ENCODE results near the gene DYNC2I2. TPM values are rescaled to one million over a fixed set of nuclear protein-coding genes. Genes with fewer than 3 reads are reported as not detected.

Gene DYNC2I2
- total RNA-seq, 1 donor = 52.1 TPM

- peak; percentile 98 for DNase-seq (ENCODE audit: insufficient read length, low spot score, missing footprints)
- H3K4me1 ChIP-seq (ENCODE audit: insufficient read depth, low read length) = peaks cover 12% of the 10 kb centered on the region
- H3K4me2 ChIP-seq (ENCODE audit: insufficient read depth, low read length) = peak overlapping the region; percentile 98
- H3K36me3 ChIP-seq (ENCODE audit: insufficient read depth, low read length) = no peaks in the 10 kb centered on the region
- no peaks in the 10 kb centered on the region for H3K27me3 ChIP-seq (ENCODE audit: insufficient read depth, low read length)
- H3K9me3 ChIP-seq (ENCODE audit: low read depth, low read length) = no peaks in the 10 kb centered on the region
- no peak for TF ChIP-seq CTCF (IDR thresholded peaks at IDR 0.05; ENCODE audit: extremely low read depth, low read depth, low read length)
- peak overlapping the region; percentile 89 for H2AFZ ChIP-seq (ENCODE audit: low read length)
- peak overlapping the region; percentile 84 for H3K27ac ChIP-seq (ENCODE audit: low read depth, low read length)
- peak overlapping the region; percentile 85 for H3K4me3 ChIP-seq (ENCODE audit: insufficient read depth, low read length)
- H3K79me2 ChIP-seq (ENCODE audit: insufficient read depth, low read length) = peaks cover 18% of the 10 kb centered on the region
- H4K20me1 ChIP-seq (ENCODE audit: insufficient read depth, low read length) = no peaks in the 10 kb centered on the region
Measured at GRCh38 chr9:128684325-128685199, 27.9 kb upstream of the DYNC2I2 start.

- Histone ChIP-seq H3K4me1 (ENCODE audit: insufficient read depth, low read length) (peaks cover 12% of the 10 kb centered on the region), H2AFZ (ENCODE audit: low read length) (peak overlapping the region; percentile 89), H3K4me2 (ENCODE audit: insufficient read depth, low read length) (peak overlapping the region; percentile 98), H3K79me2 (ENCODE audit: insufficient read depth, low read length) (peaks cover 18% of the 10 kb centered on the region), H3K36me3 (ENCODE audit: insufficient read depth, low read length) (no peaks in the 10 kb centered on the region), H3K27me3 (ENCODE audit: insufficient read depth, low read length) (no peaks in the 10 kb centered on the region), H4K20me1 (ENCODE audit: insufficient read depth, low read length) (no peaks in the 10 kb centered on the region), H3K27ac (ENCODE audit: low read depth, low read length) (peak overlapping the region; percentile 84), H3K9me3 (ENCODE audit: low read depth, low read length) (no peaks in the 10 kb centered on the region), H3K4me3 (ENCODE audit: insufficient read depth, low read length) (peak overlapping the region; percentile 85)
- DNase-seq (ENCODE audit: insufficient read length, low spot score, missing footprints) = no peak
- TF ChIP-seq CTCF (IDR thresholded peaks at IDR 0.05; ENCODE audit: extremely low read depth, low read depth, low read length) = no peak
Measured at GRCh38 chr9:128684065-128684324, 27.3 kb upstream of the DYNC2I2 start.

GRCh38 chr9:128683340-128684064, 26.9 kb upstream of the DYNC2I2 start:
- Histone ChIP-seq H3K9me3 (ENCODE audit: low read depth, low read length) (no peaks in the 10 kb centered on the region), H3K27ac (ENCODE audit: low read depth, low read length) (peak overlapping the region; percentile 84), H4K20me1 (ENCODE audit: insufficient read depth, low read length) (no peaks in the 10 kb centered on the region), H3K79me2 (ENCODE audit: insufficient read depth, low read length) (peaks cover 18% of the 10 kb centered on the region), H2AFZ (ENCODE audit: low read length) (peak overlapping the region; percentile 89), H3K4me3 (ENCODE audit: insufficient read depth, low read length) (peak overlapping the region; percentile 85), H3K36me3 (ENCODE audit: insufficient read depth, low read length) (no peaks in the 10 kb centered on the region), H3K4me1 (ENCODE audit: insufficient read depth, low read length) (peaks cover 12% of the 10 kb centered on the region), H3K4me2 (ENCODE audit: insufficient read depth, low read length) (peak overlapping the region; percentile 98), H3K27me3 (ENCODE audit: insufficient read depth, low read length) (no peaks in the 10 kb centered on the region)
- peak; percentile 71 for DNase-seq (ENCODE audit: insufficient read length, low spot score, missing footprints)
- TF ChIP-seq CTCF (IDR thresholded peaks at IDR 0.05; ENCODE audit: extremely low read depth, low read depth, low read length) = no peak

- Histone ChIP-seq H3K9me3 (ENCODE audit: low read depth, low read length) (no peaks in the 10 kb centered on the region), H3K4me3 (ENCODE audit: insufficient read depth, low read length) (no peak overlapping the region), H4K20me1 (ENCODE audit: insufficient read depth, low read length) (no peaks in the 10 kb centered on the region), H3K4me1 (ENCODE audit: insufficient read depth, low read length) (no peaks in the 10 kb centered on the region), H3K4me2 (ENCODE audit: insufficient read depth, low read length) (no peak overlapping the region), H3K27ac (ENCODE audit: low read depth, low read length) (no peak overlapping the region), H2AFZ (ENCODE audit: low read length) (no peak overlapping the region), H3K36me3 (ENCODE audit: insufficient read depth, low read length) (no peaks in the 10 kb centered on the region), H3K79me2 (ENCODE audit: insufficient read depth, low read length) (no peaks in the 10 kb centered on the region), H3K27me3 (ENCODE audit: insufficient read depth, low read length) (no peaks in the 10 kb centered on the region)
- no peak for DNase-seq (ENCODE audit: insufficient read length, low spot score, missing footprints)
- no peak for TF ChIP-seq CTCF (IDR thresholded peaks at IDR 0.05; ENCODE audit: extremely low read depth, low read depth, low read length)
Measured at GRCh38 chr9:128677794-128678193, 21.1 kb upstream of the DYNC2I2 start.

Measured in osteoblast (primary cell).